HG03460 (cell line): ENCODE results near the gene CLDND1.
"Not testable (repeated sequence)": the region's sequence is repeated elsewhere in the genome, so short reads cannot be mapped to it uniquely, and the experiment has no call there.

Source experiments
- ATAC-seq: cut with Tn5 transposase; IDR thresholded peaks from one replicate; pipeline ENCODE4 v1.9.1; 2021; ENCODE audit not compliant: unreplicated experiment

CLDND1 gene

GRCh38 chr3:98522544-98523281 lies at the start of gene CLDND1:
Gene CLDND1 (minus strand): TSS chr3:98522902. CDS start chr3:98521424, 1,478 bp downstream.
- peak; percentile 83 for ATAC-seq

DNA sequence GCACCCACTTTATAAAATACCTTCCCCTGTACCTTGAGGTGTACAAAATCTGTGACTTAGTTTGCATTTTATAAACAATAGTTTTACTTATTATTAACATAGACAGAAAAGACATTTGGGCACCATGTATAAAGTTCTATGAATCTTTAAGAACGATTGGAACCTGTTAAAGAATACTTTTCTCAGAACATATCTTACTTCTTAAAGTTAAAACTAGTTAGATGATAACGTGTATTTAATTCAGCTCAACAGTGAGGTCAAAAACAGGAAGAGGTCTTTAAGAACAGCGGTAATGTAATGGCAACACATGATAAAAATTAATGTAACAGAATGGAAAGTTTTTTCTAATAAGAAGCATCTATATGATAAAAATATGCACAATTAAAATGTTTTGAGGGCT lies 45.7 kb upstream of the CLDND1 start:
- no peak for ATAC-seq

DNA sequence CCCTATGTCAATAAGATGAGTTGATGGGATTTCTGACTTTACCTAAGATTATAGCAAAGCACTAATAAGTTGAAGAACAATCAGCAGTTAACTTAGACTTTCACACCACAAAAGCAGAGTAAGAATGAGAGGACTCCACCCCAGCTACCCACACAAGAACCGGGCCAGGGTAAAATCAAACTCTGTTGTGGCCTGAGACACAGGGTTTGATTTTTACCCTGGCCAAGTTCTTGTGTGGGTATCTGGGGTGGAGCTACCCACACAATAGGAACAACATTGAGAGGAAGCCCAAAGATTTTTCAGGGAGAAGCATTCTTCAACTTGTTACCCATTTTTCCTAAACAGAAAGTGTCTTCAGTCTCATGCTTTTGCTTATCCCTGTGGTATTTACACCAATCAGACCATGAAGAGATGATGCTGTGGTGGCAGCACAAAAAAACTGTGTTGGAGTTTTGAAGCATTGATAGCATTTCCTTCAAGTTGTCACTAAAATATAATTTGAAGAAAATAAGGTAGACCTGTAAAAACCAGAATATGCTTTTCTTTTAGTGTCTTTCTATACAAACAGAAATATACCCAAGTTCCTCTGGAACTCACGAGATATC lies 45.1 kb upstream of the CLDND1 start:
- ATAC-seq: peak; percentile 23

- ATAC-seq: no peak
Measured at GRCh38 chr3:98565843-98566242, 43.1 kb upstream of the CLDND1 start.

DNA sequence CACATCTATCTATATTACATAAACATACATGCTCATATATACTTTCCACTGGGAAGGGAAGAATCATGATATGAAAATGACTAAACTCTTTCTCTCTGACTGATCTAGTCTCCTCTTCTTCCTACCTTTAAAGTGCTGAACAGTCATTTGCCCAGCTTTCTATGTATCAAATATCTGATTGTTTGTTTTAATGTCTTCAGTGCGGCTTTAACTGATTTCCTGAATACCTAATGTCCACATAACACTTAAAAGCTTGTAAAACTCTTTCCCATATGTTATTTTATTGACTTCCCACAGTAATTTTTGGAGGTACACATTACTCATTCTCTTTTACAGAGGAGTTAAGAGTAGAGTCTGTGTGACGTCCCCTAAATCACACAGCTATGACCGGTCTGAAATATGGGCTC lies 42.5 kb upstream of the CLDND1 start:
- ATAC-seq: no peak

GRCh38 chr3:98564282-98565005 lies 41.7 kb upstream of the CLDND1 start:
- ATAC-seq: peak; percentile 1

DNA sequence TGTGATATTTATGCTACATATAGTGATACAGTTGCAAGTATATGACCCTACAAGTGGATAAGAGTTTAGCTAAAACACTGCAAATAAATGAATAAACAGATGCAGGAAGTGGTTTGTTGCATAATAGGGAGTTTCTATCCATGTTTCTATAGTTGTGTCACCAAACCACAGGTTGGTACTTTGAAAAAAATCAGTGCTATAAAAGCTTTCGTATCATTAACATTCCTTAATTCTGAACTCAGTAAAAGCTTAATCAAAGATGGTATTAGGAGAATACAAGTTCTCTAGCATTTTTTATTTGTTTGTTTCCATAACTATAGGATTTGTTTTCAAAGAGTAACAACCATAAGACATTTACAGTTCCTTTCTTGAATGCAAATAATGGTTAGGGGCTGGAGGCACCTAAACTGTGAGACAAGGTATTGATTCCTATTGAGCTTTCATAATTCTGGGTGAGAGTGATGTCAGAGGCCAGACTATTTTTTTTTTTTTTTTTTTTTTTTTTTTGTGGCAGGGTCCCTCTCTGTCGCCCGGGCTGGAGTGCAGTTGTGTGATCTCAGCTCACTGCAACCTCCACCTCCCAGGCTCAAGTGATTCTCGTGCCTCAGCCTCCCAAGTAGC lies 41.1 kb upstream of the CLDND1 start:
- peak; percentile 47 for ATAC-seq

DNA sequence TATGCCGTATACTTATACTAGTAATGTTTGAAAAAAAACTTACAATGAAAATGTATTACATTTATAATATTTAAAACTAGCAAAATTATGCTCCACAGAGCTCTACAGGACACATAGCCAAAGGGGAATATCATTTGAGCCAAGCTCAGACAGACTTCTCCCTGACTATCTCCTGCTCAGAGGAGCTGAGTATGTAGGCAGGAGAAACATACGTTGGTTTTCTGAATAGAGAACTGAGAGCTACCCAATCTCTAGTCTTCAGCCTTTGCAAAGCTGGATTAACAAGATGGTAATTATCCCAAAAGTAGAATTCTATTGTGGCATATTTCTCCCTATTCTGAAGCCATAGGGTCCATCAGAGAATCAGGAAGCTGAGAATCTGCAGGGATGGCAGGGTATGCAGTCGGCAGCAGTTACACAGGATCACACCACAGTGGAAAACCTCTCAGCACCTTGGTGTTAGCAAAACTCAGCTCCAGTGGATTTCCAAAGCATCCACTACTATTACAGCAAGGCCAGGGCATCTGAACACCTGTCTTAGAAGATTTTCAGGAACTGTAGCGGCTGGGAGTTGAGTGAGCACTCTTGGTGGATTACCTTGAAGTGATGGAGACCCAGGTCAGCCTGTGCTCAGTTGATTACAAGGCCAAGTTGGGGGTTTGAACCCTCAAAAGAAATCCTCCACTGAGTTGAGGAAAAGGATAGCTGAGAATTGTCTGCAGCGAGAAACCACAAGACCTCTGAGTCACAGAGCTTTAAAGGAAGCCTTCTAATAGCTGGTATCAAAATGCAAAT lies 39.2 kb upstream of the CLDND1 start:
- no peak for ATAC-seq

- ATAC-seq: no peak
Measured at GRCh38 chr3:98560911-98561310, 38.2 kb upstream of the CLDND1 start.

- not testable (repeated sequence) for ATAC-seq
Measured at GRCh38 chr3:98559769-98560168, 37.1 kb upstream of the CLDND1 start.

- no peak for ATAC-seq
Measured at GRCh38 chr3:98558100-98558827, 35.6 kb upstream of the CLDND1 start.

- ATAC-seq: peak; percentile 14
Measured at GRCh38 chr3:98557324-98558010, 34.8 kb upstream of the CLDND1 start.

GRCh38 chr3:98556164-98557130 lies 33.7 kb upstream of the CLDND1 start:
- ATAC-seq: peak; percentile 79

DNA sequence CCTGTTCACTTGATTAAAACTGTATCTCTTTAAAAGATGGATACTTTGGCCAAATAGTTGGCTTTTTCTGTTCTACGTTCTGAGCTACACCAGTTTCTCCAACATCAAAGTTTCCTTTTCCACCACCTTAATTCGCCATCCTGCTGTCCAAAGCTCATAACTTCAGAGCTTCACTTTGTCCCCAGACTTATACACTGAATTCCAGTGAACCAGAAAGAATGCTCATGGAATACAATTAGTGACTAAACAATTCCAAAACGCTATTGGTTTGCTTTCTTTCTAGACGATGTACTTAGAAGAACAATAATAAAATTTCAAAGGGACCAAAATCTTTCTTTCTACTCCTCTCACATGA lies 32.3 kb upstream of the CLDND1 start:
- ATAC-seq: no peak

DNA sequence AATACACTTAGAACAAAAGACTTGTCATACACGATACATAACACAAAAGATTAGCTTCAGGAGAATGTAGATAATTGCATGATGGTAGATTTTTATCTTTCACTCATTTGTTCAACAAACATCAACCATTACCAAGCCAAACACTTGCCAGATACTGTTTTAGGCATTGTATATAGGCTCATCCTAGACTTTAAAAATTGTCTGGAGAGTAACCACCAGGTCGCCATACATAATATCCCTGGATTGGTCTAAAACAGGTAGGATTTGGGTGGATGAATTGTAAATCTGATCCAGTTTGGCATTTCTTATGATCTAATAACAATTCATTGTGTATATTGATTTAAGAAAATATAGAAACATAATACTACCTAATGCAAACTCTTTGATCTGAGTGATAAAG lies 31.9 kb upstream of the CLDND1 start:
- no peak for ATAC-seq

GRCh38 chr3:98553753-98554152 lies 31.1 kb upstream of the CLDND1 start:
- ATAC-seq: no peak

GRCh38 chr3:98553021-98553563 lies 30.4 kb upstream of the CLDND1 start:
- no peak for ATAC-seq
